Fibroblast of pulmonary artery (primary cell): Measurements from ENCODE around the gene HSD11B1L.

Experiments used
- DNase-seq: peaks from one replicate; pipeline ENCODE4 v3.0.0-alpha.2; 2010; ENCODE audit warnings: low read depth
- H3K4me3 ChIP-seq: replicated peaks from 2 replicates; pipeline ENCODE4 v1.5.1; 2011; ENCODE audit warnings: low read depth, mild to moderate bottlenecking, control low read depth, low read length, moderate library complexity
- TF ChIP-seq, protein P1 (sequence below): IDR thresholded peaks from 2 replicates; pipeline ENCODE4 v1.5.1; 2011; ENCODE audit warnings: mild to moderate bottlenecking, control low read depth, low read length, inconsistent platforms; ENCODE audit errors: missing control alignments

HSD11B1L gene

DNA sequence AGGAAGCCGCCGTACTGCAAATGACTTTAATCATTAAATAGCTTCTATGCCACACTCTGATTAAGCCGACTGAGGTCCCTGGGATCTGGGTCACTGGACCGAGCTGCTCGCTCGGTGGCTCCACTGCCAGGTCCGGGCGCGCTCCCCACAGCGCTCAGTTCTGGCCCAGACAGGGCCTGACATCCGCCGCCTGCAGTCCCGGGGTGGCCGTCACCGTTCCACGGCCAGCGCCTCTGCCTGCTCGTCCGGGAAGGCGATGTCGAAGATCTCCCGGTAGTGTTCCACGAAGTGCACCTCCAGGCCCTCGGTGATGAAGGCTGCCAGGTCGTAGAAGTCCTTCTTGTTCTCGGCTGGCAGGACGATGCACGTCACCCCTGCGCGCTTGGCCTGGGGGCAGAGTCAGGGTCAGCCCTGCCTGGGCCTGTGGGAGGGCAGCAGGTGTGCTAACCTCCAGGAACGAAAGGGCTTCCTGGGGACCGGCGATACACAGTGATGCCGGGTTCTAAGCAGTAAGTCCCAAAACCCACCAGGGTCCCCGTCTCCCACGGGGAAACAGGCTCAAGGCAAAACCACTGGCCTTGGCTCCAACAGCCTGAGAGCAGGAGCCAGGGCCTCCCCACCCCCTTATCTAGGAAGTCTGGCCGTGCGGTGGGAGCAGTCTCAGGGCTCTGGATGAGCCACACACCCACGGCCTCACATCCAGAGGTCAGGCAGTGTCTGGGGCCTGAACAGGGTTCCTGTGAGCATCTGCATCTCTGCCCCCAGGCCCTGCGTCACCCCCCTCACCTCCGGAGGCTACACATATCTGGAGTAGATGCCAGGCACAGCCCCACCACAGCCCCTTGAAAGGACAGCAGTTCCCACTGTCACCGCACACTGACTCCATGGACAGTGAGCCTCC, 11.2 kb downstream of the HSD11B1L start:
- H3K4me3 ChIP-seq = peak overlapping the region; percentile 97
- TF ChIP-seq, protein P1, sequence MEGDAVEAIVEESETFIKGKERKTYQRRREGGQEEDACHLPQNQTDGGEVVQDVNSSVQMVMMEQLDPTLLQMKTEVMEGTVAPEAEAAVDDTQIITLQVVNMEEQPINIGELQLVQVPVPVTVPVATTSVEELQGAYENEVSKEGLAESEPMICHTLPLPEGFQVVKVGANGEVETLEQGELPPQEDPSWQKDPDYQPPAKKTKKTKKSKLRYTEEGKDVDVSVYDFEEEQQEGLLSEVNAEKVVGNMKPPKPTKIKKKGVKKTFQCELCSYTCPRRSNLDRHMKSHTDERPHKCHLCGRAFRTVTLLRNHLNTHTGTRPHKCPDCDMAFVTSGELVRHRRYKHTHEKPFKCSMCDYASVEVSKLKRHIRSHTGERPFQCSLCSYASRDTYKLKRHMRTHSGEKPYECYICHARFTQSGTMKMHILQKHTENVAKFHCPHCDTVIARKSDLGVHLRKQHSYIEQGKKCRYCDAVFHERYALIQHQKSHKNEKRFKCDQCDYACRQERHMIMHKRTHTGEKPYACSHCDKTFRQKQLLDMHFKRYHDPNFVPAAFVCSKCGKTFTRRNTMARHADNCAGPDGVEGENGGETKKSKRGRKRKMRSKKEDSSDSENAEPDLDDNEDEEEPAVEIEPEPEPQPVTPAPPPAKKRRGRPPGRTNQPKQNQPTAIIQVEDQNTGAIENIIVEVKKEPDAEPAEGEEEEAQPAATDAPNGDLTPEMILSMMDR = no peak
- DNase-seq = no peak

DNA sequence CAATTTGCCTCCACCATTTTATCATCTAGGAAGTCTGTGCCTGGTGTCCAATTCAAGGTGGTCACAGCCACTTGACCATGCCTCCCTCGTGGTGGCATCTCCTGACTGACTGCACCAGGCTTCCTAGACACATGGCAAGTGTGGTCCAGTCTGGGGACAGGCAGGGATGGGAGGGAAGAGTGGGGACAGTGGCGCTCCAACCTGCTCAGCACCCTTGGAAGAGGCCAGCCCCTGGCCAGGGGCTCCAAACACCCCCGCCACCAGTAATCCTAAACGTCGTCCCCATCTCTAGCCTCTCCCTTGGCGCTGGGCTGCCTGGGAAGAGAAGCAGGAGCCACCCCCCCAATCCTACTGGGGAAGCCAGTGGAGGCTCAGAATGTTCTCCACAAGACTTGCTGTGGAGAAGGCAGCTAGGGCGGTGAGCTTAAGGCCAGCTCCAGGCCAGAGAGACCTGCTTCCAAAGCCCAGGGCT, 11.9 kb downstream of the HSD11B1L start:
- no peak overlapping the region for H3K4me3 ChIP-seq
- no peak for DNase-seq
- TF ChIP-seq, protein P1 = no peak

- no peak for DNase-seq
- TF ChIP-seq, protein P1 = no peak
- H3K4me3 ChIP-seq = no peak overlapping the region
Measured at GRCh38 chr19:5693195-5694166, 12.7 kb downstream of the HSD11B1L start.

GRCh38 chr19:5694167-5694955, 13.5 kb downstream of the HSD11B1L start:
- no peak overlapping the region for H3K4me3 ChIP-seq
- no peak for DNase-seq
- TF ChIP-seq, protein P1 = no peak

- no peak overlapping the region for H3K4me3 ChIP-seq
- TF ChIP-seq, protein P1 = no peak
- DNase-seq = no peak
Measured at GRCh38 chr19:5694956-5695648, 14.3 kb downstream of the HSD11B1L start.

DNA sequence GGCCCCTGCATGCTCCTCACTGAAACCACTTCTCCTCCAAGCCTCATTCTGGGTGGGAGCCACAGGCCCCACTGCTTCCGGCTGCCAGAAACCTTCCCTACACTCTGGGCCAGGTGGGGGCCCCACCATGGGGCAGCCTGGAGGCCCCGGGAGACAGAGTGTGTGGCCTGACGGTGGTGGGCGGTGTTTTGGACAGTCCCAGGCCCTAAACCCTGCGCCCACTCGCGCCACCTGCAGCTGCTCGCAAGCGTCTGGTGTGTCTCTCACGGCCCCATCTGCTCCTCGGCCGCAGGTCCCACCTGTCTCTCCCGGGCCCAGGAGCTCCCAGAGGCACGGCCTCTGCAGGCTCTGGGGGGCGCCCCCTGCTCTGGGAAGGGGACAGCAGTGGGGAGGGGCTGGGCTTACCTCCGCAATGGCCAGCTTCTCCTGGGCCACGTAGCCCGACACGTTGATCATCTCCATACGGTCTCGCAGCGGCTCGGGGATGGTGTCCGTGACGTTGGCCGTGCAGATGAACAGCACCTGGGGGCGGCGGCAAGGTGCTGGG, 14.9 kb downstream of the HSD11B1L start:
- no peak overlapping the region for H3K4me3 ChIP-seq
- TF ChIP-seq, protein P1 = no peak
- no peak for DNase-seq
